Inflammatory macrophage treated with lipopolysaccharide for 4 hours (primary cell): ENCODE data around the gene UNC93B1.
"Not testable (repeated sequence)": the region's sequence is repeated elsewhere in the genome, so short reads cannot be mapped to it uniquely, and the experiment has no call there.

Experiments used
- DNase-seq: peaks from one replicate; pipeline ENCODE4 v3.0.0-alpha.2; 2020

UNC93B1 gene

GRCh38 chr11:67982255-67982857, 21.5 kb downstream of the UNC93B1 start:
- not testable (repeated sequence) for DNase-seq

- DNase-seq: not testable (repeated sequence)
These were observed 22.7 kb downstream of the UNC93B1 start for GRCh38 chr11:67981226-67981625.

GRCh38 chr11:67978766-67979418, 25.0 kb downstream of the UNC93B1 start:
- not testable (repeated sequence) for DNase-seq

- DNase-seq: not testable (repeated sequence)
These were observed 29.2 kb downstream of the UNC93B1 start for GRCh38 chr11:67974746-67975145.

GRCh38 chr11:67965830-67966348, 38.0 kb downstream of the UNC93B1 start:
- not testable (repeated sequence) for DNase-seq

- not testable (repeated sequence) for DNase-seq
These were observed 39.2 kb downstream of the UNC93B1 start for GRCh38 chr11:67964746-67965145.

- not testable (repeated sequence) for DNase-seq
These were observed 40.0 kb downstream of the UNC93B1 start for GRCh38 chr11:67963879-67964278.

- DNase-seq: not testable (repeated sequence)
These were observed 40.7 kb downstream of the UNC93B1 start for GRCh38 chr11:67963217-67963616.

GRCh38 chr11:67956236-67956635, 47.7 kb downstream of the UNC93B1 start:
- DNase-seq: not testable (repeated sequence)

- DNase-seq: peak; percentile 49
These were observed 48.4 kb downstream of the UNC93B1 start for GRCh38 chr11:67955461-67956007.

GRCh38 chr11:67954971-67955370, 48.9 kb downstream of the UNC93B1 start:
- DNase-seq: not testable (repeated sequence)

- not testable (repeated sequence) for DNase-seq
These were observed 49.6 kb downstream of the UNC93B1 start for GRCh38 chr11:67954251-67954650.

GRCh38 chr11:67950705-67951104, 53.2 kb downstream of the UNC93B1 start:
- not testable (repeated sequence) for DNase-seq

GRCh38 chr11:67947785-67948184, 56.1 kb downstream of the UNC93B1 start:
- DNase-seq: not testable (repeated sequence)

- DNase-seq: not testable (repeated sequence)
These were observed 57.5 kb downstream of the UNC93B1 start for GRCh38 chr11:67946403-67946802.

- not testable (repeated sequence) for DNase-seq
These were observed 60.5 kb downstream of the UNC93B1 start for GRCh38 chr11:67943406-67943805.
